ENCODE measurements around the gene TSPAN2. TPM values are rescaled to one million over a fixed set of nuclear protein-coding genes. Genes with fewer than 3 reads are reported as not detected.
A peak's percentile ranks its signal among the peaks of the same experiment; 100 is the strongest.

Gene TSPAN2
- total and polyA plus RNA-seq, 11 donors = 2.8 to 10.6 (median 7.1) TPM

DNA sequence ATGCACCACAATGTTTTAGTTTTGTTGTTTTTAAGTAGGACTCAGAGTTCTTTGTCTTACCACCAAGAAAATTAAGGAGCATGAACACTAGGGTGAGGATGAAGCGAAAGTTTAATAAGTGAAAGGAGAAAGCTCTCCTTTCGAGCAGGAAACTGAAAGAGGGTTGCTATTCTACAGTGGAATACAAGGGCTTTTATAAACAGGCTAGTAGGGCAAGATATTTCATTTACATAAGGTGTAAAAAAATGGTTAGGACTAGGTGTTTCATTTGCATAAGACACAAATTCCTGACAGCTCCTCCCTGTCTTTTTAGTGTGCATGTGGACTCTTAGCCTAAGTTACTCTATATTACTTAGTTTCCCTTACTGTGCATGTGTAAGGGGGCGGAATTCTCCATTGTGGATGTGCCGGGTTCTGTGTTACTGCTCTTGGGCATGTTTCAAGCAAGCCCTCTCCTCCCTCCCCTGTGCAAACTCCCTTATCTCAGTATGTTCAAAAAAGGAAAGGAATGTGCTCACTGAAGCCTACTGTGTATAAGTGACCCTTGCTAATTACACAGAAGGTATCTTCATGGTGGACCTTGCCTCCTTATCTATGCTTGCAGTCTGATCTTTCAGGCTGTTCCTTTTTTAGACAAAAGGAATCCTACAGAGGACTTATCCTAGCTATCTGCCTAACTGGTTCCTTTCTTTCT lies 52.3 kb downstream of the TSPAN2 start:
- intact Hi-C loops (cut with DNase I) = no loop called here
- ATAC-seq = peak in 2 of 4 donors; percentile 52 to 67

DNA sequence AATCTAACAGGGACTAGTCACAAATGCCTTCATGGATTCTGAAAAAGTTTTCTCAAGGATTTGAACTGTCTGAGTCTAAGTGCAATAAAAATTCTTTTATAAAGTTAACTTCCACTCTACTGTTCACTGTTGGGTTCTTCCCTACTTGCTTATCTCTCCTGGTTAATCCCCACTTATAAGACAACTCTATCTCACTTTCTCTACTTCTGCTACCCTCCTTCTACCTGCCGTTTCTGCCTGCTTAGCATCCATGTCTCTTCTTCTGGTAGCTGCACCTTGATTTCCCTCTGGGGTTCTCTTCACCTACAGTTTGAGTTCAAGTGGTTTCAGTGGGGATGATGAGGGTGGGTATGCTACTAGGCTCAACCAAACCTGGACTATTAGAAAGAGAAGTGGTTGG lies 53.7 kb downstream of the TSPAN2 start:
- WGBS, 4 donors = 63 to 85% (median 74%) methylated on average over 1 of the region's 1 CpG
- H3K4me3 ChIP-seq = no peak overlapping the region
- ATAC-seq (no peak), DNase-seq (no peak)
- H3K36me3 ChIP-seq = no peaks in the 10 kb centered on the region
- H3K27me3 ChIP-seq = no peaks in the 10 kb centered on the region
- H3K4me1 ChIP-seq = peaks cover 0 to 7% (median 0%) of the 10 kb centered on the region in 12 donors
- TF ChIP-seq, protein P1, sequence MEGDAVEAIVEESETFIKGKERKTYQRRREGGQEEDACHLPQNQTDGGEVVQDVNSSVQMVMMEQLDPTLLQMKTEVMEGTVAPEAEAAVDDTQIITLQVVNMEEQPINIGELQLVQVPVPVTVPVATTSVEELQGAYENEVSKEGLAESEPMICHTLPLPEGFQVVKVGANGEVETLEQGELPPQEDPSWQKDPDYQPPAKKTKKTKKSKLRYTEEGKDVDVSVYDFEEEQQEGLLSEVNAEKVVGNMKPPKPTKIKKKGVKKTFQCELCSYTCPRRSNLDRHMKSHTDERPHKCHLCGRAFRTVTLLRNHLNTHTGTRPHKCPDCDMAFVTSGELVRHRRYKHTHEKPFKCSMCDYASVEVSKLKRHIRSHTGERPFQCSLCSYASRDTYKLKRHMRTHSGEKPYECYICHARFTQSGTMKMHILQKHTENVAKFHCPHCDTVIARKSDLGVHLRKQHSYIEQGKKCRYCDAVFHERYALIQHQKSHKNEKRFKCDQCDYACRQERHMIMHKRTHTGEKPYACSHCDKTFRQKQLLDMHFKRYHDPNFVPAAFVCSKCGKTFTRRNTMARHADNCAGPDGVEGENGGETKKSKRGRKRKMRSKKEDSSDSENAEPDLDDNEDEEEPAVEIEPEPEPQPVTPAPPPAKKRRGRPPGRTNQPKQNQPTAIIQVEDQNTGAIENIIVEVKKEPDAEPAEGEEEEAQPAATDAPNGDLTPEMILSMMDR (IDR thresholded peaks at IDR 0.05) = no peak
- no peak for TF ChIP-seq POLR2A (IDR thresholded peaks at IDR 0.05)
- H3K27ac ChIP-seq = no peak overlapping the region
- H3K9me3 ChIP-seq = no peaks in the 10 kb centered on the region
- intact Hi-C loops (cut with DNase I) = no loop called here

More for the DNA sequence above, 52.3 kb downstream of the TSPAN2 start:
- no peaks in the 10 kb centered on the region for H3K27me3 ChIP-seq
- no peaks in the 10 kb centered on the region for H3K36me3 ChIP-seq
- no peak for DNase-seq
- H3K4me3 ChIP-seq = no peak overlapping the region
- peaks cover 0 to 7% (median 0%) of the 10 kb centered on the region in 12 donors for H3K4me1 ChIP-seq
- no peaks in the 10 kb centered on the region for H3K9me3 ChIP-seq
- TF ChIP-seq, protein P1 (IDR thresholded peaks at IDR 0.05) = no peak
- no peak for TF ChIP-seq POLR2A (IDR thresholded peaks at IDR 0.05)
- H3K27ac ChIP-seq = no peak overlapping the region
- 58 to 67% (median 64%) methylated on average over 4 of the region's 4 CpGs for WGBS, 4 donors

DNA sequence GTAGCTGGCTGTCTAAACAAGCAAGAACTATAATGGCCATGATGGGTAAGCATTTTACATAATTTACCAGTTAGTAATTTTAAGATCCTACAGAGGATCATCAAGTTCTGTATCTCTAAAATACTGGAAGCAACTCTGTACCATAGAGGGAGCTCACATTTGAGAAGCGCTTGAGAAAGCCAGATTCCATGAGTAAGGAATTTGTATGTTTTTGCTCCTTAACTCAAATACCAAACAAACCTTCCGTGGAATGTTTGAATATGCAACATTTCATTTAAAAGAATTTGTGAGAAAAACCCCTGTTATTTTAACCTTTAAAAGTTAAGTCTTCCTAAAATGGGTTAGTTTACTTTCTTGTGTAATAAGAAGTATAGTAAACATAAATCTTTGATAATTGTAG lies 57.7 kb downstream of the TSPAN2 start:
- WGBS, 4 donors = 71 to 81% (median 77%) methylated on average over 2 of the region's 2 CpGs

DNA sequence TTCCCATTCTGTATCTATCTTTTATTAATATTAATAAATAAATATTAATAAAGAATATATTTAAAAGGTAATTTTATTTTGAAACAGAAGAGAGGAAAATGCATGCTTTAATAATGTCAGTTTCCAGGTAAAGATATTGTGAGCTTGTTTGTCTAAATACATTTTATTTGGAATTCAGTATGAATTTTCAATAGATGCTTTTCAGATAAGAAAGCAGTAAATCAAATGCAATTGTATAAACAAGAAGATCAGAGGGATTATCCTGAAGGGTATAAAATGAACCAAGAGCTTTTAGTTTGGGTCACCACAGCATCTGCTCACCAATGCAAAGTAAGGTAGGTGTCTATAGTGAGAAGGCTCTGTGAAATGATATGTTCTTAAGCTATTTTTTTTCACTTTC lies 59.8 kb downstream of the TSPAN2 start, which contains the start of gene TSHB:
TSS of gene TSHB (plus strand) at position 301 of the 400 bp plus-strand sequence. CDS start 3,537 bp downstream, outside the sequence.
- intact Hi-C loops (cut with DNase I) = no loop called here
- Histone ChIP-seq H3K27me3 (no peaks in the 10 kb centered on the region), H3K4me3 (no peak within 1 kb of the TSS), H3K4me1 (peaks cover 0 to 3% (median 0%) of the 10 kb centered on the region in 12 donors), H3K9me3 (no peaks in the 10 kb centered on the region), H3K27ac (no peak within 1 kb of the TSS), H3K36me3 (no peaks in the 10 kb centered on the region)
- ATAC-seq (no peak), DNase-seq (no peak)
- TF ChIP-seq, protein P1 (IDR thresholded peaks at IDR 0.05) = no peak
- TF ChIP-seq POLR2A (IDR thresholded peaks at IDR 0.05) = no peak

More for the DNA sequence above, 57.7 kb downstream of the TSPAN2 start:
- Histone ChIP-seq H3K36me3 (no peaks in the 10 kb centered on the region), H3K9me3 (no peaks in the 10 kb centered on the region), H3K4me3 (no peak overlapping the region), H3K27ac (no peak overlapping the region), H3K4me1 (peaks cover 0 to 3% (median 0%) of the 10 kb centered on the region in 12 donors), H3K27me3 (no peaks in the 10 kb centered on the region)
- no peak for ATAC-seq
- intact Hi-C loops (cut with DNase I) = no loop called here
- DNase-seq = no peak
- TF ChIP-seq, protein P1 (IDR thresholded peaks at IDR 0.05) = no peak
- no peak for TF ChIP-seq POLR2A (IDR thresholded peaks at IDR 0.05)

Data from heart left ventricle (tissue), 16 donors.